Iris pigment epithelial cell (primary cell): ENCODE data around the gene DGKB.

Source experiments
- DNase-seq: peaks from one replicate; pipeline ENCODE4 v3.0.0-alpha.2; 2011; ENCODE audit warnings: low read depth

DGKB gene

DNA sequence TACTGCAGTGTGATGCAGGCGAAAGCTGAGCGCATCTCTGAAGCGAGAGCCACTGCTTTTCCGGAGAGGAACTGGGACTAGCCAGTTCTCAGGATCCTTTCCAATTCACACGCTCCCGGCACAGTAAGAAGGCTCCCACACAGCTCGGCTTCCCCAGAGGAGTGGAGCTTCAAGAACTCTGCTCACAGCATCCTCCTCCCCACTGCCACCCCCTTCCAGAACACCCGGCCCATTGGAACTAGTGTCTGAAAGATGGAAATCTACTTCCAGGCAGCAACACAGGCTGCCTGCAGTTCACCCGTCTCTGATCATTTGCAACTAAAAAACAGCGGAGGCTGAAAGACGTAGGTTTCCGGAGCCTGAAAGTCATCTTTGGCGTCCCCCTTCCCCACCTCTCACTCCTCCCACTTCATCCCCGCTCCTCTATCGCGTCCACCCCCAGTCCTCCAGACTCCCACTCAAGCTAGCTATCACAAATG, at the start of gene DGKB:
TSS of gene DGKB (minus strand) at position 163 of the 479 bp plus-strand sequence.
- no peak for DNase-seq

GRCh38 chr7:14950013-14950412, 47.5 kb upstream of the DGKB start:
- no peak for DNase-seq

- no peak for DNase-seq
Observed at GRCh38 chr7:14938181-14938580, 35.6 kb upstream of the DGKB start.

GRCh38 chr7:14937581-14937980, 35.0 kb upstream of the DGKB start:
- no peak for DNase-seq

DNA sequence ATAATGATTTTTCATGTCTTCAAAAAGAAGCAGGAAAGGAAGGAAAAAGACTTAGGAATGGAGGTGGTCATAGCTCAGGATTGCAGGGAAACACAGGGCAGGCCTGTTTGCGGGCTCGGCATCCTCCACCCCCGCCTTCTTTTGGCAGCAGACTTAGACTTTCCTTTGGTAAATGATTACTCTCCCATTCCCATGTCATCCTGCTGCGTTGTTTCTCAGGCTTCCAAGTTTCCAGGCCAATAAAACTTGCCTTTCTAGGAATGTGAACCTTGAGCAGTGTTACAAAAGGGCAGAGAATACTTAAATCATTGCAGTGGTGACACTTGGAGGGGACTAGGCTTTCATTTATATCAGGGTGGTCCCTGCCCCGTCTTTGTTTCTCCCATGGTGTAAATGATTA, 34.0 kb upstream of the DGKB start:
- DNase-seq: no peak

DNA sequence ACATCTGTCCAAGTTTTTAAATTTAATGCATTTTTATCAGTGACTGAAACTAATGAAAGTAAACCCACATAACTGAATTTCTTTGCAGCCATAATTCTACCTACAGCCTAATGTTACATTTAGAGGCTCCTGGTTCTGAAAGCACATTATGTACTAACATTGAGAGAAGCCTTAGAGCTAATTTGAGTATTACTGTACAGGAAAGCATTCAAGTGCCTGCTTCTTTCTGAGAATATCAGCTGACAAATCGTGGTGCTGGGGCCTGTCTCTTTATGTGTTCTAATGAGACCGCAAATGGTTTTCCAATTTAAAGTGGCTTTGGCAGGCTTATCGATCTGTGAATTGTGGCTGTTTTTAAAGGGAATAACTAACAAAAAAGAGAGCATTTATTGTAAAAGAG, 32.3 kb upstream of the DGKB start:
- no peak for DNase-seq

GRCh38 chr7:14931511-14932215, 29.1 kb upstream of the DGKB start:
- no peak for DNase-seq

DNA sequence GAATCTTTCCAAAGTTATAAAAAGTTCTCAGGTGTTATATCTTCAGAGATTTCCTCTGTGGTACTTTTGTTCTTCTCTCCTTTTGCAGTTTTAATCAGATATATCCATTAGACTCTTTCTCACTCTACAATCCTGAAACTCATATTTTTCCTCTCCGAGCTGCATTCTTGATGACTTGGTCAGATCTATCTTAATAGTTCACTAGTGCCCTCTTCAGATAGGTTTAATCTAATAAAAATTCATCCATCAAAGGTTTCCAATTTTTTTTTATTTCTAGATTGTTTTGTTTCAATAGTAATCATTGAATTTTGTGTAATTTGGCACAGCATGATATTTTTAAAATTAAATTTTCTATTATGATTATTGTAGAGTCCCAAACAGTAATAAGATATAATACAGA, 21.8 kb upstream of the DGKB start:
- DNase-seq: peak; percentile 0

DNA sequence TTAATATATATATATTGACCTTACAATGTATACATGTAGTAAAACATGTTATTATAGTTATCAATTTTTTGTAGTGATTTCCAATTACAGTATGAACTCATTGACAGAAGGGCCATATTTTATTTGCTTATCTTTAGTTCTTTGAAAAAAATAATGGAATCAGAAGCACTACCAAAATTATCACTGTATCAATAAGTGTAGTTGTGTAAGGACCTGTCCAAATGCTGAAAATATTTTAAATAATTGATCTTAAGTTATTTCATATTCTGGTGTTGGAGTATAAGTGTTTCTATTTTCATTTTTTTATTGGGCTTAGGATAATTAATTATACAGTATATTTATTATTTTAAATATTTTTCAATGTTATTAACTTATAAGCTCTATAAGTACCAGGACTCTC, 8.5 kb upstream of the DGKB start:
- DNase-seq: no peak

DNA sequence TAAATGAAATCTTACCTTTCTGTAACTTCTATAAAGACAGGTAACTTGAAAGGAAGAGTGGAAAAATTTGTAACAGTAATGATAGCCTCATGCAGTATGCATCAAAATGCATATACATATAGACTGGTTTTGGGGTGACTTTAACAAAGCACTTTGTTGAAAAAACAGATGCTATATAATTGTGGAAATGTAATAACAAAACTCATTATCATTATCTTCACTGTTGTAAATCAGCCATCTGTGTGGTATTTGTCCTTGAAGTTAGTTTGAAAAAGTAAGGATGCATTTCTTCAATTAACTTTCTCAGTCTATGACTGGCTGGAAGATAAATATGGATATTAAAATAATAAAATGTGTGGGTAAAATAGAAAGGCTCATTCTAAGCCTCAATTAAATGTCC, 6.1 kb upstream of the DGKB start:
- no peak for DNase-seq

DNA sequence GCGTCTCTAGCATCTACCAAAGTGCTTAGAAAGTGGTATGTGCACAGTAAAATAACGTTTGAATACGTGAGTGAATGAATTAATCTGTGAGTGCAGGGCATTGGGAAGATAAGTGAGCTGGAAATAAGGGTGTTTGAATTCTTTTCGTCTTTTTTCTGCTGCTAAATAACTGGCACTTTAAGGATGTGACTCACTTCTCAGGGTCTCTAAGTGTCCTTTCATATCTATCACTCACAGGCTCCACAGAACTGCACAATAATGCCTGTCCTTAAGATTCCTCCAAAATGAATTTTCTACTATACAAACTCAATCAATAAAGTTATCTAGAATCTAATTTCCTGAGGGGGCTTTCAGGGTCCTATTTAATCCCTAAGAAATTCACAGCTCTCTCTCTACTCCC, 3.2 kb upstream of the DGKB start:
- no peak for DNase-seq

GRCh38 chr7:14900051-14900450, 2.5 kb downstream of the DGKB start:
- DNase-seq: no peak

DNA sequence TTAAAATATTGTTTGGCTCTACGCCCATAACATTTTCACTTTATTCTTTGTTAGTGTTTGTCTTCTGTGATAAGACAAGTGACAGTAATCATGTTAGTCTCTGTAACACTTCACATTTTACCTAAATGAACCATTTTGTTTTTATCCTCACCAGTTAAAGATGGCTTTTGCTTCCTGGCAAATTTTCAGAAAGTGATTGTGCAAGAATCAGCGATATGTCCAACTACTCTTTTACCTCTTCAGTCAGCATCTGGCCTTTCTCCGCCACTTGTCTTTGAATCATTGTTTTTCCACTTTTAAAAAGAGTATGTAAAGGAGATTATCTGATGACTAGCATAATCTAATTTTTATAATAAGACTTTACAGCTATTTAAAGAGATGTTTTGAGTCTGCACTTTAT, 3.5 kb downstream of the DGKB start:
- DNase-seq: no peak

GRCh38 chr7:14896461-14896860, 6.1 kb downstream of the DGKB start:
- DNase-seq: no peak

DNA sequence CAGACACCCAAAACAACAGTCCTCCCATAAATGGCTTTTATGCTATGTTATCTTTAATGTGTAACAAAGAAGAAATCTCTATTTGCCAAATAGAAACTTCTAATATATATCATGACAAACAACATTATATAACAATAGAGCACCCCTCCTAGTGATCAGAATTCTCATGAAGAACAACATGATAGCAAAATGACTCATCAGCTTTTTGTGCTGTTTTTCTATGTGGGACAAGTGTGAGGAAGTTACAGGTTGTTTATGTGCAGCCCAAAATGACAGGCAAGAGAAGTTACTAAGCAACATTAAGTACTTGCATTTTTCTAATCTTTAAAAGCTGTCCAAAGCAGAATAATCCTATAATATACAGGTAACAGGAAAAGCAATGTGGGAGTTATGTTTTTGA, 7.7 kb downstream of the DGKB start:
- no peak for DNase-seq

GRCh38 chr7:14892961-14893360, 9.6 kb downstream of the DGKB start:
- no peak for DNase-seq

DNA sequence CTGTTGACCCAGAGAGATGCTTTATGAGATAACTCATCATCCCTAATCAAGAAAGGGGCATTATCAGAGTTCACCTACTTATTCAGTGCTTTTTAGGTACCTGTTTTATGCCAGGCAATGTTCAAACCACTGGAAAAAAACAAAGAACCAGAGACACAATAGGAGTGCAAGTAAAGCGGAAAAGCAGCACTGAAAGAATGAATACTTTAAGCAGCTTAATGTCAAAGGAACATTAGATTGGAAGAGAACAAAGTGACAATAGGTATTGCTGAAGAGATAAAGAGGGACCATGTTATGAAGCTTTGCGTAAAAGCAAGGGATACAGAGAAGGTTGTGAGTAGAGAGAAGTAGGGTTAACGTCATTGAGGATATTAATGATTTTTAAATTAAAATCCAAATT, 11.3 kb downstream of the DGKB start:
- no peak for DNase-seq

DNA sequence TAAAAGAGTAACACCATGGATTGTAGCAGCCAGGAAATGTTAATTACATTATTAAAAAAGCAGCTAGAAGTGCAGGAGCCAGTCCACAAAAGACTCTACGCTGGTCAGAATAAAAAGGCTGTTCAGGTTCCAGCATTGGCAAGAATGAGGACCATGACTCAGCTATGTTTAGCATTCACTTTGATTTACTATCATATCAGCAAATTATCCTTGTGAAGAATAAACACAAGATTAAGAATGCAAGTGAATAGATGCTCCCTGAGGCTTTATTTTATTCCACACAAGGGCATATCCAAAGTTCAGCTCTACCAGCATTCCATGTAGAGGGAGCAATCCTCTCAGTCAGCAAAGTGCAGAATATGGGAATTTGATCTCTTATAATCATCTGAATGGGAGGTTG, 13.6 kb downstream of the DGKB start:
- no peak for DNase-seq

GRCh38 chr7:14886533-14886932, 16.0 kb downstream of the DGKB start:
- no peak for DNase-seq

DNA sequence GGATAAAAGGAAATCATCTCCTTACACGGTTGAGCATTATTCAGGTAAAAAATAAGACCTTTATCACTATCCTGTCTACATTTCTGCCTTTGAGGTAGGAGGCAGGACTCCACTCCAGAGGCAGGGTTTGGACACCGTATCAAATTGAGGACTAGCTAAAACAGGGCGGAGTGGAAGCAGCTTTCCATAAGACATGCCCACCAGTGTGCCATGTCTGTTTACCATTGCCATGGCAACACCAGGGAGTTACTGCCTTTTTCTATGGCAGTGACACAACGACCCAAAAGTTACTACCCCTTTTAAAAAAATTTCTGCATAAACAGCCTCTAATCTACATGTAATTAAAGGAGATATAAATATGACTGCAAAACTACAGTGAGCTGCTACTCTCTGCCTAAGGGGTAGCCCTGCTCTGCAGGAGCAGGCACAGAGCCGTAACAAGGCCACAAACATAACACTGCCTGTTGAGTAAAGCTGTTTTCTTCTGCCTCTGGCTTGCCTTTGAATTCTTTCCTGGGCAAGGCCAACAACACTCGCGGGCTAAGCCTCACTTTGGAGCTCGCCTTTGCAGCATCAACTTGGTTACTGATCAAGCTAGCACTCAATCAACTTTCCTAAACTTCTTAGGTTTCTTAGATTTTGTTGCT, 26.5 kb downstream of the DGKB start:
- no peak for DNase-seq

GRCh38 chr7:14871880-14872279, 30.7 kb downstream of the DGKB start:
- DNase-seq: no peak

- no peak for DNase-seq
Observed at GRCh38 chr7:14870394-14870793, 32.2 kb downstream of the DGKB start.

DNA sequence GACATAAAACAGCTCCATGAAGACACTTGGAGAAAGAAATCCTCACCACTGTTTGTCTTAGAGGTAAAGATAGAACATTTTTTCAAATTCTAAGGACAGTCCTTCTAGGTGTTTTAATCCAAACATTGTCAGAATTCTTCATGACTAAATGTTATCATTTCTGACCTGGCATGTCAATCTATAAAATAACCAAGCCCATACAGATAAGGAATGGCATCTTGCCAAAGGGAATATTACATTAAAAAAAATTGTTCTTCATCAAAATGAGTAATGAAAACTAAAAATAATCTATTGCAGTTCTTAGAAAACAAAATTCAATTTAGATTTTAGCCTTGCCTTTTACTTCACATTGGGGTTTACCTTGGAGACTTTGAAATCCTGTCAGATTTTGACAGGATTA, 33.6 kb downstream of the DGKB start:
- DNase-seq: no peak

DNA sequence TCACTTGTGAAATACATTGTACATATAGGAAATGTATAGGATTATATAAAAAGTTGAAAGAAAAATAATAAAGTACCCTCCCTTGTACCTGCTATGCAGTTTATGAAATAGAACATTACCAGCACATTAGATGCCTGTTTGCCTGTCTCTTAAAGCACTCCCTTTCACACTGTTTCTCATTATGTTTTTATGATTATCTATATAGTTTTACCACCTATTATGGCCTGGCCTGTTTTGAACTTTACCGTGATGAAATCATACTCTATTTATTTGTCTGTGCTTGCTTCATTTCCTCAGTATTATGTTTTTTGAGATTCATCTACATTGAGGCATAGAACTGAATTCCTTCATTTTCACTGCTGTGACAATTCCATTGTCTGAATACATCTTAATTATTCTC, 41.1 kb downstream of the DGKB start:
- DNase-seq: no peak
